Glutamatergic neuron (in vitro differentiated cells): ENCODE results near the gene FOXL1. TPM values are rescaled to one million over a fixed set of nuclear protein-coding genes. Genes with fewer than 3 reads are reported as not detected.

Experiments
- DNase-seq: peaks from one replicate; pipeline ENCODE4 v3.0.0; 2022
- H3K27ac Mint-ChIP-seq: one replicate; pipeline ENCODE4 v1.8.0; 2020; ENCODE audit warnings: mild to moderate bottlenecking, mixed read lengths, inconsistent platforms; ENCODE audit not compliant: unreplicated experiment
- H3K27me3 Mint-ChIP-seq: one replicate; pipeline ENCODE4 v1.8.0; 2020; ENCODE audit warnings: mild to moderate bottlenecking, moderate library complexity, mixed read lengths, inconsistent platforms; ENCODE audit not compliant: unreplicated experiment
- H3K36me3 Mint-ChIP-seq: one replicate; pipeline ENCODE4 v1.8.0; 2020; ENCODE audit warnings: mild to moderate bottlenecking, mixed read lengths, inconsistent platforms; ENCODE audit not compliant: unreplicated experiment
- H3K4me1 Mint-ChIP-seq: one replicate; pipeline ENCODE4 v1.8.0; 2020; ENCODE audit warnings: mild to moderate bottlenecking, low read depth, mixed read lengths, inconsistent platforms; ENCODE audit not compliant: unreplicated experiment
- H3K4me3 Mint-ChIP-seq: one replicate; pipeline ENCODE4 v1.8.0; 2020; ENCODE audit warnings: mild to moderate bottlenecking, mixed read lengths, inconsistent platforms; ENCODE audit not compliant: unreplicated experiment
- H3K9me3 Mint-ChIP-seq: one replicate; pipeline ENCODE4 v1.8.0; 2020; ENCODE audit warnings: mild to moderate bottlenecking, moderate library complexity, mixed read lengths, inconsistent platforms; ENCODE audit not compliant: unreplicated experiment
- CTCF ChIP-seq: fragments of 200-600 bp; sonication (generic); IDR thresholded peaks from one replicate; pipeline ENCODE4 v1.5.0; 2021; ENCODE audit not compliant: partially characterized antibody, unreplicated experiment
- total RNA-seq: library from RNA; stranded (reverse); fragmentation: NEBNext Ultra II Directional; extraction: Animal tissue kit (Norgen Biotek cat#: 25700); gene quantifications from one replicate; pipeline ENCODE4 v1.2.1, GENCODE V29; 2021; ENCODE audit not compliant: unreplicated experiment

FOXL1 gene
- total RNA-seq, 1 donor from 2014 or later = not detected

GRCh38 chr16:86571530-86571915 is 6.8 kb upstream of the FOXL1 start:
- H3K36me3 Mint-ChIP-seq = no peaks in the 10 kb centered on the region
- DNase-seq = no peak
- no peak overlapping the region for H3K27ac Mint-ChIP-seq
- H3K4me1 Mint-ChIP-seq = peaks cover 3% of the 10 kb centered on the region
- H3K27me3 Mint-ChIP-seq = peaks cover 34% of the 10 kb centered on the region
- peaks cover 4% of the 10 kb centered on the region for H3K9me3 Mint-ChIP-seq
- no peak for TF ChIP-seq CTCF
- no peak overlapping the region for H3K4me3 Mint-ChIP-seq

DNA sequence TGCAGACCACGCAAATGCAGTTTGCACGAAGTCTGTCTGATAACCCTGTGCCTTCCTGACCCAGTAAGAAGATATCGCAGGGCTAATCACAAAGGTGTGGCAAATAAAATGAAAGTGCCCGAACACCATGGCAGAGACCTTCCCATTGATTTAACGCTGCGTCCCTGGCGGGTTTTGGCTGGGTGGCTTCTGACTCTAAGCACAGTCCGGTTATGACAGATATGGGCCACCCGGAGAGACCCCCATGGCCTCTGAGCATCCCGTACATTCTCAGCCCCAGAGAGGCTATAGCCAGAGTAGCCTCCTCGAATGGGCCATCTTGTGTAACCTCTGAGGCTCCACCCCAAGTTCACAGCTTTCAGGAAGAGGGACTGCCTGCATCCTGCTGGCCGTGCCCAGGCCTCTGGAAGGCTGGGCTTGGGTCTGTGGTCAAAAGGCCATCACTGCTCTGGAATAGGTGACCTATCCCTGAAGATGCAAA is 6.3 kb upstream of the FOXL1 start:
- peaks cover 37% of the 10 kb centered on the region for H3K27me3 Mint-ChIP-seq
- H3K9me3 Mint-ChIP-seq = peaks cover 4% of the 10 kb centered on the region
- H3K27ac Mint-ChIP-seq = no peak overlapping the region
- DNase-seq = no peak
- TF ChIP-seq CTCF = no peak
- no peak overlapping the region for H3K4me3 Mint-ChIP-seq
- peaks cover 4% of the 10 kb centered on the region for H3K4me1 Mint-ChIP-seq
- no peaks in the 10 kb centered on the region for H3K36me3 Mint-ChIP-seq

- TF ChIP-seq CTCF = no peak
- Mint-ChIP-seq H3K9me3 (peaks cover 4% of the 10 kb centered on the region), H3K27me3 (peaks cover 36% of the 10 kb centered on the region), H3K27ac (no peak overlapping the region), H3K36me3 (no peaks in the 10 kb centered on the region), H3K4me3 (no peak overlapping the region), H3K4me1 (peaks cover 6% of the 10 kb centered on the region)
- no peak for DNase-seq
Measured at GRCh38 chr16:86572606-86573005, 5.7 kb upstream of the FOXL1 start.

DNA sequence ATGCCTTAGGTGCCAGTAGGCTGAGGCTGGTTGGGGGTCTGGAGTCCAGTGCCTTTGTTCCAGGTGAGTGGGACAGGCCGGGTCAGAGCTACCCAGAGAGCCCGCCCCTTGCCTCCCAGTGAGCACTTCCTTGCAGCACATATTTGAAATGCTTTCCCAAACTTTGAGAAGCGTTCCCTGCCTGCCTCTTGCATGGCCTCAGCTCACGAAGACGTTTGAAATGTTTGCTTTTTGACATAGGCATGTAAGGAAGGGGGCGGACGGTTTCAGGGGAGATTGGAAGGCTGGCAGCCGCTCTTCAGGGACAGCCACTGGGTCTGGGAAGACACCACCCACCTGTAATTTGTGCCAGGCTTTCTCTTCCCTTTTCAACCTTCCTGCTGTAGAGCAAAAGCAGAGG is 5.1 kb upstream of the FOXL1 start:
- H3K27ac Mint-ChIP-seq = no peak overlapping the region
- peaks cover 7% of the 10 kb centered on the region for H3K9me3 Mint-ChIP-seq
- H3K4me1 Mint-ChIP-seq = peaks cover 10% of the 10 kb centered on the region
- H3K36me3 Mint-ChIP-seq = no peaks in the 10 kb centered on the region
- peaks cover 40% of the 10 kb centered on the region for H3K27me3 Mint-ChIP-seq
- TF ChIP-seq CTCF = no peak
- DNase-seq = no peak
- no peak overlapping the region for H3K4me3 Mint-ChIP-seq

DNA sequence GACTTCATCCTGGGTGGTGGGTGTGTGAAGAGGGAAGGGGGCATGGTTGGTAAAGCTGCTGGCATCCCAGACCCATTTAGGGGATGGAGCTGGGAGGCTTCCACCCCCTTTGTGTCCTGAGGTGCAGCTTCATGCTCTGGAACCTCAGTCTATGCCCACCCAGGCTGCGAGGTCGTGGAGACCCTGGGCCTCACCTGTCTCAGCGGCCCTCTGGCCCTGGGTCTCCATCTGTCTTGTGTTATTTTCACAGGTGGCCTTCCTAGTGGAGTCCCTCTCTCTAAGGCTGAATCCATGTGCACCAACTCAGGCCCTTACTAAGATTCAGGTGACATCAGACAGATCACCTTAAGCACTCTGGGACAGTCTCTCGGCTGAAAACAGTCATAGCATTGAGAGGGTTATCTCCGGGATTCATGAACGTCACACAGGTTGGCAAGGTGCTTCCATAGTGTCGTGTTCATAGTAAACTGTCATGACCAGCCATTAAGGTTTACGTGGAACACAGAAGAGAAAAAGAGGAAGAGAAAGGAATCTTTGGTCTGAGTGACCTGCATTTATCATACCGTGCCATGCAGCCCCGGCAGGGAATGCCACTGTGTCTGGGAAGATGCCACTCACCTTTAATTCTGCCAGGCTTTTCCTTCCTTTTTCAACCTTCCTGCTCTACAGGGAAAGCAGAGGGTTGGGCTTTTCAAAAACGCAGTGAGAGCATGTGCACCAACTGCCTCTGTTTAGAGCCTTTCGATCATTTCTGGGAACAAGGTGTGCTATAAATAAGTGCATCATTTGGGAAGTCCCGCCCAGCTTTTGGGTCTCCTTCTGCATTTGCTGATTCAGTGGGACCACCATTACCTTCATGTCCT is 4.5 kb upstream of the FOXL1 start:
- TF ChIP-seq CTCF = no peak
- H3K9me3 Mint-ChIP-seq = peaks cover 9% of the 10 kb centered on the region
- peaks cover 44% of the 10 kb centered on the region for H3K27me3 Mint-ChIP-seq
- no peak for DNase-seq
- no peak overlapping the region for H3K4me3 Mint-ChIP-seq
- no peak overlapping the region for H3K27ac Mint-ChIP-seq
- H3K4me1 Mint-ChIP-seq = peaks cover 11% of the 10 kb centered on the region
- no peaks in the 10 kb centered on the region for H3K36me3 Mint-ChIP-seq
